K562 (cell line): ENCODE results near the gene CORIN. TPM values are rescaled to one million over a fixed set of nuclear protein-coding genes. Genes with fewer than 3 reads are reported as not detected.

Source experiments
- ATAC-seq: fragments of 200-7000 bp; cut with Tn5 transposase; 3 replicates; pipeline ENCODE4 v1.9.1; 2020; ENCODE audit warnings: moderate library complexity
- BruUV-seq: library from RNA; stranded (reverse); fragments of 400-500 nt; replicated peaks from 2 replicates; lab custom pipeline; 2021; lab: Mats Ljungman, UMichigan
- CTCF ChIA-PET: fragments of 300-600 bp; formaldehyde crosslinking; extraction: SDS; loops from one replicate; lab custom pipeline; 2021; ENCODE audit warnings: low intra/inter-chr PET ratio; lab: Yijun Ruan, JAX
- POLR2A ChIA-PET: fragments of 300-600, 350-650 bp; sonication (Branson Sonifier 250); formaldehyde crosslinking; extraction: SDS; loops from one replicate; lab custom pipeline; 2021; ENCODE audit warnings: antibody characterized with exemption, inconsistent platforms; lab: Yijun Ruan, JAX
- DNase-seq, 4 experiments: peaks; one replicate each; pipeline versions ENCODE4 v3.0.0 to v3.0.0-alpha.2; 2011 to 2018; ENCODE audit warnings: low spot score in 3 of 4, mixed read lengths in 3 of 4; ENCODE audit errors: extremely low read depth in 1 of 4
- FAIRE-seq: peaks from 2 replicates; lab custom pipeline; 2011; peaks lifted over from hg19 to GRCh38; lab: Jason Lieb, UNC
- H2AFZ ChIP-seq: 2 replicates; pipeline ENCODE4 v1.6.0; 2011; ENCODE audit warnings: low read depth, low read length, control low read depth, inconsistent platforms
- H3K27ac ChIP-seq: fragments of 200-600 bp; 3 replicates; pipeline ENCODE4 v1.8.0; 2011; ENCODE audit warnings: low read depth, mild to moderate bottlenecking, control low read depth, inconsistent platforms, low read length, moderate library complexity, mixed read lengths; ENCODE audit errors: extremely low read depth
- H3K27me3 ChIP-seq, 2 experiments: fragments of 300-600 bp in 1 of 2; 2 replicates in 1 of 2; 3 replicates in 1 of 2; pipeline versions ENCODE4 v1.6.0 to v1.8.0; 2011; ENCODE audit warnings: inconsistent platforms in 2 of 2, low read length in 2 of 2, mild to moderate bottlenecking in 1 of 2, mixed read lengths in 1 of 2, moderate library complexity in 1 of 2; ENCODE audit not compliant: control insufficient read depth in 2 of 2, insufficient read depth in 2 of 2
- H3K36me3 ChIP-seq: fragments of 300-600 bp; 3 replicates; pipeline ENCODE4 v1.8.0; 2011; ENCODE audit warnings: mild to moderate bottlenecking, low read length, inconsistent platforms; ENCODE audit not compliant: control insufficient read depth, insufficient read depth
- H3K4me1 ChIP-seq, 2 experiments: fragments of 200-600 bp in 1 of 2; replicated peaks in 1 of 2; 2 replicates in 1 of 2; 3 replicates in 1 of 2; pipeline versions ENCODE4 v1.5.1 to v1.8.0; 2011; ENCODE audit warnings: inconsistent platforms in 2 of 2, low read length in 2 of 2, mild to moderate bottlenecking in 1 of 2, mixed read lengths in 1 of 2, moderate library complexity in 1 of 2; ENCODE audit not compliant: control insufficient read depth in 2 of 2, insufficient read depth in 2 of 2
- H3K4me2 ChIP-seq: 2 replicates; pipeline ENCODE4 v1.6.1; 2011; ENCODE audit warnings: low read length, control low read depth, inconsistent platforms, mixed read lengths; ENCODE audit not compliant: insufficient read depth
- H3K4me3 ChIP-seq: fragments of 200-600 bp; sonication (generic), shearing (Covaris generic); 2 replicates; pipeline ENCODE4 v1.5.1; 2016; ENCODE audit warnings: control low read depth, inconsistent platforms
- H3K79me2 ChIP-seq: fragments of 200-600 bp; 3 replicates; pipeline ENCODE4 v1.8.0; 2011; ENCODE audit warnings: low read length, inconsistent platforms; ENCODE audit not compliant: control insufficient read depth, insufficient read depth
- H3K9ac ChIP-seq, 2 experiments: 2 replicates each; pipeline versions ENCODE4 v1.6.0 to v1.6.1; 2011; ENCODE audit warnings: low read depth in 2 of 2, low read length in 2 of 2, control low read depth in 1 of 2, inconsistent platforms in 1 of 2, mild to moderate bottlenecking in 1 of 2, mixed read lengths in 1 of 2; ENCODE audit not compliant: insufficient read depth in 1 of 2
- H3K9me1 ChIP-seq: one replicate; pipeline ENCODE4 v1.6.0; 2011; ENCODE audit warnings: inconsistent platforms, mild to moderate bottlenecking, low read length, moderate library complexity; ENCODE audit not compliant: control insufficient read depth, insufficient read depth
- H3K9me3 ChIP-seq: replicated peaks from 2 replicates; pipeline ENCODE4 v1.5.1; 2011; ENCODE audit warnings: low read depth, low read length, inconsistent platforms; ENCODE audit not compliant: control insufficient read depth, insufficient read depth
- H4K20me1 ChIP-seq: replicated peaks from 2 replicates; pipeline ENCODE4 v1.6.1; 2011; ENCODE audit warnings: low read length, inconsistent platforms, mixed read lengths; ENCODE audit not compliant: control insufficient read depth, insufficient read depth
- AFF1 ChIP-seq, 2 experiments: fragments of 450-650 bp; IDR thresholded peaks; 2 replicates each; pipeline ENCODE4 v1.6.1; 2018; ENCODE audit warnings: mild to moderate bottlenecking in 2 of 2, low read depth in 1 of 2; ENCODE audit not compliant: partially characterized antibody in 2 of 2
- CBX5 ChIP-seq: IDR thresholded peaks from 2 replicates; pipeline ENCODE4 v1.6.1; 2014; ENCODE audit warnings: low read depth, borderline replicate concordance
- FOXA3 ChIP-seq, 2 experiments: fragments of 450-650 bp in 1 of 2; sonication (generic) in 1 of 2; formaldehyde crosslinking; IDR thresholded peaks in 1 of 2; conservative IDR thresholded peaks in 1 of 2; 2 replicates each; pipeline versions ENCODE4 v1.4.0 to v1.8.0; 2020 to 2022; ENCODE audit warnings: mild to moderate bottlenecking in 2 of 2, missing genetic modification reagents in 1 of 2
- LARP7 ChIP-seq: fragments of 450-650 bp; IDR thresholded peaks from 2 replicates; pipeline ENCODE4 v1.6.1; 2016
- MECOM ChIP-seq: fragments of 250-450 bp; sonication (Bioruptor Pico); IDR thresholded peaks from 2 replicates; pipeline ENCODE4 v1.8.0; 2022; ENCODE audit warnings: inconsistent platforms
- NONO ChIP-seq, 2 experiments: fragments of 200-400 bp in 1 of 2; fragments of 450-650 bp in 1 of 2; formaldehyde crosslinking in 1 of 2; IDR thresholded peaks; 2 replicates each; pipeline ENCODE4 v1.6.1; 2017; ENCODE audit warnings: low read depth in 2 of 2, mild to moderate bottlenecking in 2 of 2, moderate library complexity in 2 of 2, low read length in 1 of 2
- RAD21 ChIP-seq, 2 experiments: fragments of 250-450 bp in 1 of 2; fragments of 450-650 bp in 1 of 2; sonication (Bioruptor Pico) in 1 of 2; formaldehyde crosslinking in 1 of 2; IDR thresholded peaks in 1 of 2; conservative IDR thresholded peaks in 1 of 2; 2 replicates each; pipeline versions ENCODE4 v1.4.0 to v1.8.0; 2020 to 2022; ENCODE audit warnings: mild to moderate bottlenecking in 2 of 2, moderate library complexity in 1 of 2
- ZBTB1 ChIP-seq: sonication (generic); formaldehyde crosslinking; IDR thresholded peaks from 2 replicates; pipeline ENCODE4 v1.8.1; 2023; ENCODE audit warnings: missing genetic modification reagents, low read depth, mild to moderate bottlenecking, borderline replicate concordance
- ZNF239 ChIP-seq: fragments of 250-450 bp; sonication (Bioruptor Pico); IDR thresholded peaks from 2 replicates; pipeline ENCODE4 v1.4.0; 2020; ENCODE audit warnings: mild to moderate bottlenecking
- WGBS: fragments of 100-300 bp; shearing (Covaris generic); methylation state at CpG from one replicate; pipeline ENCODE4 v1.1.6; 2016; ENCODE audit warnings: low coverage, mixed read lengths; ENCODE audit not compliant: insufficient coverage; ENCODE audit errors: missing lambda C conversion rate; 5-methylcytosine and 5-hydroxymethylcytosine counted together
- in situ Hi-C: fragments of 300-500 bp; cut with MboI; formaldehyde crosslinking; loops from 4 replicates; pipeline ENCODE4 v1.15.0; 2018; ENCODE audit warnings: inconsistent platforms, mixed read lengths
- intact Hi-C: fragments of 100-400 bp; cut with micrococcal nuclease; formaldehyde crosslinking; loops from 2 replicates; pipeline ENCODE4 v1.14.2; 2022
- polyA plus RNA-seq, 8 experiments: library from polyadenylated mRNA; depleted of rRNA in 4 of 8; stranded (reverse) in 5 of 8; unstranded in 3 of 8; fragments of >200 nt; fragmentation: Nextera tagmentation in 2 of 8; fragmentation: Illumina TruSeq in 1 of 8; extraction: Ambion mirVana in 2 of 8; extraction: Trizol in 1 of 8; gene quantifications; 2 replicates each; pipeline versions ENCODE4 v1.2.1 to v1.2.3, GENCODE V29; 2011 to 2014; ENCODE audit warnings: inconsistent platforms in 1 of 8, missing spikeins in 1 of 8
- total RNA-seq, 7 experiments: library from RNA; depleted of rRNA in 6 of 7; stranded (reverse); fragments of >200 nt in 6 of 7; fragmentation: Illumina TruSeq in 2 of 7; extraction: Trizol in 2 of 7; gene quantifications; 2 replicates each; pipeline versions ENCODE4 v1.2.1 to v1.2.3, GENCODE V29; 2011 to 2021; ENCODE audit warnings: low replicate concordance in 1 of 7

The CORIN gene
- total and polyA plus RNA-seq, 9 of the 15 experiments (the other 6 are each of a cell fraction or from before 2014, with no cell fraction given), result 0.04 to 0.31 (median 0.08) TPM; not detected in 4

DNA sequence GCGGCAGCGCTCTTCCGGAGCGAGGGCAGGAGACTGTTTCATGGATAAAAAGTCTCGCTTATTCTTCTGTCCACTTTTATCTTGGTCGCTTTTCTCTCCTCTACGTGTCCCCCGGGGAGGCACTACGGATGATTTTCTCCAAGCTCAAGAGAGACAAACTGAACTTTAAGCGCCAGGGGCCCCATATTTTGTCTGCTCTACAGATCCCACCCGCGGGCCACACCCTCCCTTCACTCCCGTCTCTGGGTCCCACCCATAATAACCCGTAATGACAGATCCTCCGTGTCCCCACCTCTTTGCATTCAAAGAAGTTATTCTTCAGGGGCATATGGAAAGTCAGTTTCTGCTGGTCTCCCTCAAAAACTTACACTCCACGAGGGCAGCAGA is at the start of gene CORIN (continued):
- TF ChIP-seq FOXA3 (CRISPR knock-in tag; conservative IDR thresholded peaks at IDR 0.05 in 1 of 2, IDR thresholded peaks at IDR 0.05 in 1 of 2) (no peak), CBX5 (no peak), AFF1 (IDR thresholded peaks at IDR 0.05; ENCODE audit: low read depth in 1 of 2, partially characterized antibody in 2 of 2) (no peak)
- TF ChIP-seq, all 486 proteins: peak for 0

DNA sequence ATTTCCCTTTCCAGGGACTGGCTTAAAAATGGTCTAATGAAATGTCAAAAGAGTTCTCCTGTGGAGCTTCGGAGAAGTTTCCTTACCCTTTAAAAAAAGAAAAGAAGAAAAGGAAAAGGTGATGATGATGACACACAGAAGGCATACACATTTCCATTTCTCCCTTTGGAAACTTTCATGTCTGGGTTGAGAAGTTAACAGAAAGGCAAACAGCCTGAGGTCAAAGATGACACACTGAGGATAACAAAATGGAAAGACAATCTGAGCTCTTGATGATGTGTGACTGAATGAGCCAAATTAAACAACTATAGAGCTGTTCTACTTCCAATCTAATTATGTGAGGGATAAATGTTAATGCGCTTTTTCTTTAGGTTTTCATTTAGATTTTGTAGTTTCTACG is 44.4 kb upstream of the CORIN start:
- TF ChIP-seq LARP7, result no peak
- no peak for TF ChIP-seq ZBTB1
- TF ChIP-seq RAD21 (CRISPR knock-in tag; conservative IDR thresholded peaks at IDR 0.05 in 1 of 2, IDR thresholded peaks at IDR 0.05 in 1 of 2), result no peak
- TF ChIP-seq MECOM (CRISPR knock-in tag), result no peak
- no peak for TF ChIP-seq ZNF239
- no peak for TF ChIP-seq NONO (IDR thresholded peaks at IDR 0.05; ENCODE audit: low read depth in 2 of 2, low read length in 1 of 2)
- ChIA-PET CTCF (no interaction called here), POLR2A (no interaction called here)
- Histone ChIP-seq H3K4me2 (no peak overlapping the region), H3K27ac (no peak overlapping the region), H2AFZ (no peak overlapping the region), H4K20me1 (no peaks in the 10 kb centered on the region), H3K27me3 (no peaks in the 10 kb centered on the region), H3K36me3 (peaks cover 77% of the 10 kb centered on the region), H3K9ac (no peak overlapping the region), H3K79me2 (no peaks in the 10 kb centered on the region), H3K9me1 (no peaks in the 10 kb centered on the region), H3K9me3 (no peaks in the 10 kb centered on the region), H3K4me1 (no peaks in the 10 kb centered on the region), H3K4me3 (no peak overlapping the region)
- BruUV-seq, result no TSS peak
- 91% methylated on average over 3 of the region's 3 CpGs for WGBS
- no peak for DNase-seq
- intact Hi-C loops (no loop called here), in situ Hi-C loops (no loop called here)
- no peak for FAIRE-seq
- ATAC-seq, result no peak
